Esophagus squamous epithelium (tissue), 5 donors: ENCODE measurements around the gene ZNF708. TPM values are rescaled to one million over a fixed set of nuclear protein-coding genes. Genes with fewer than 3 reads are reported as not detected.
"Not testable (repeated sequence)": the region's sequence is repeated elsewhere in the genome, so short reads cannot be mapped to it uniquely, and the experiment has no call there.

Experiments used
- DNase-seq: peaks from one replicate; lab custom pipeline; 2025; lab: John Stamatoyannopoulos, UW
- H3K27ac ChIP-seq, 4 donors: fragments of 200-600 bp; sonication (generic); one replicate each; pipeline ENCODE4 v1.5.1; 2016 to 2019; ENCODE audit warnings: mild to moderate bottlenecking in 1 of 4
- H3K27me3 ChIP-seq, 4 donors: fragments of 200-600 bp; sonication (generic); 1 replicate in 3 of 4; 2 replicates in 1 of 4; pipeline versions ENCODE4 v1.5.1 to v1.6.0; 2017 to 2021; ENCODE audit warnings: antibody characterized with exemption in 1 of 4
- H3K36me3 ChIP-seq, 3 donors: fragments of 200-600 bp; sonication (generic); one replicate each; pipeline ENCODE4 v1.5.1; 2016 to 2019
- H3K4me1 ChIP-seq, 3 donors: fragments of 200-600 bp; sonication (generic); one replicate each; pipeline ENCODE4 v1.5.1; 2017 to 2019
- H3K4me3 ChIP-seq, 4 donors: fragments of 200-600 bp; sonication (generic); 1 replicate in 3 of 4; 2 replicates in 1 of 4; pipeline ENCODE4 v1.5.1; 2016 to 2019; ENCODE audit warnings: mild to moderate bottlenecking in 2 of 4, moderate library complexity in 1 of 4
- H3K9me3 ChIP-seq, 3 donors: fragments of 200-600 bp; sonication (generic); one replicate each; pipeline ENCODE4 v1.5.1; 2016 to 2019
- POLR2A ChIP-seq, 4 donors: fragments of 450-650 bp; IDR thresholded peaks; one replicate each; pipeline ENCODE4 v1.6.1; 2017; ENCODE audit warnings: antibody characterized with exemption in 4 of 4, mild to moderate bottlenecking in 4 of 4, moderate library complexity in 3 of 4
- WGBS, 2 donors: methylation state at CpG; one replicate each; pipeline ENCODE4 v1.1.5; 2018; 5-methylcytosine and 5-hydroxymethylcytosine counted together
- intact Hi-C: fragments of 100-400 bp; cut with DNase I; formaldehyde crosslinking; loops from one replicate; pipeline ENCODE4 v1.15.0; 2022
- total RNA-seq, 4 donors: library from RNA; depleted of rRNA; stranded (reverse); fragments of >200 nt; gene quantifications; one replicate each; pipeline ENCODE4 v1.1.0, GENCODE V29; 2016
- TF ChIP-seq, protein P1 (sequence below), 6 experiments: fragments of 450-650 bp in 4 of 6; fragments of 200-600 bp in 2 of 6; sonication (generic) in 2 of 6; IDR thresholded peaks; one replicate each; pipeline ENCODE4 v1.5.1; 2016 to 2019; ENCODE audit warnings: antibody characterized with exemption in 6 of 6, mild to moderate bottlenecking in 4 of 6, moderate library complexity in 4 of 6
- donor health status: DM: yes; HTN: yes; CAD: no.

ZNF708 gene
- total RNA-seq, 4 donors from 2014 or later, result 3.0 to 8.6 (median 4.2) TPM

DNA sequence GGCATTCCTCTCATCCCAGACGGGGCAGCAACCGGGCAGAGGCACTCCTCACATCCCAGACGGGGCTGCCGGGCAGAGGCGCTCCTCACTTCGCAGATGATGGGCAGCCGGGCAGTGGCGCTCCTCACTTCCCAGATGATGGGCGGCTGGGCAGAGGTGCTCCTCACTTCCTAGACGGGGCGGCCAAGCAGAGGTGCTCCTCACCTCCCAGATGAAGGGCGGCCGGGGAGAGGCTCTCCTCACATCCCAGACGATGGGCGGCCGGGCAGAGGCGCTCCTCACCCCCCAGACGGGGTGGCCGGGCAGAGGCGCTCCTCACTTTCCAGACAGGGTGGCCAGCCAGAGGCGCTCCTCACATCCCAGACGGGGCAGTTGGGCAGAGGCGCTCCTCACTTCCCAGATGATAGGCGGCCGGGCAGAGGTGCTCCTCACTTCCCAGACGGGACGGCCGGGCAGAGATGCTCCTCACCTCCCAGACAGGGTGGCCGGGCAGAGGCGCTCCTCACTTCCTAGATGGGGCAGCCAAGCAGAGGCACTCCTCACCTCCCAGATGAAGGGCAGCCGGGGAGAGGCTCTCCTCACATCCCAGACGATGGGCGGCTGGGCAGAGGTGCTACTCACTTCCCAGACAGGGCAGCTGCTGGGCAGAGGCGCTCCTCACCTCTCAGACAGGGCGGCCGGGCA lies 68.9 kb downstream of the ZNF708 start:
- DNase-seq, result no peak
- Histone ChIP-seq H3K36me3 (no peaks in the 10 kb centered on the region), H3K9me3 (peaks cover 0 to 39% (median 8%) of the 10 kb centered on the region in 3 donors), H3K27ac (no peak overlapping the region), H3K4me3 (no peak overlapping the region), H3K4me1 (no peaks in the 10 kb centered on the region), H3K27me3 (no peaks in the 10 kb centered on the region)
- intact Hi-C loops, result no loop called here
- WGBS, 2 donors, result no CpG with 5 or more reads among the region's 36 CpGs
- TF ChIP-seq, protein P1, sequence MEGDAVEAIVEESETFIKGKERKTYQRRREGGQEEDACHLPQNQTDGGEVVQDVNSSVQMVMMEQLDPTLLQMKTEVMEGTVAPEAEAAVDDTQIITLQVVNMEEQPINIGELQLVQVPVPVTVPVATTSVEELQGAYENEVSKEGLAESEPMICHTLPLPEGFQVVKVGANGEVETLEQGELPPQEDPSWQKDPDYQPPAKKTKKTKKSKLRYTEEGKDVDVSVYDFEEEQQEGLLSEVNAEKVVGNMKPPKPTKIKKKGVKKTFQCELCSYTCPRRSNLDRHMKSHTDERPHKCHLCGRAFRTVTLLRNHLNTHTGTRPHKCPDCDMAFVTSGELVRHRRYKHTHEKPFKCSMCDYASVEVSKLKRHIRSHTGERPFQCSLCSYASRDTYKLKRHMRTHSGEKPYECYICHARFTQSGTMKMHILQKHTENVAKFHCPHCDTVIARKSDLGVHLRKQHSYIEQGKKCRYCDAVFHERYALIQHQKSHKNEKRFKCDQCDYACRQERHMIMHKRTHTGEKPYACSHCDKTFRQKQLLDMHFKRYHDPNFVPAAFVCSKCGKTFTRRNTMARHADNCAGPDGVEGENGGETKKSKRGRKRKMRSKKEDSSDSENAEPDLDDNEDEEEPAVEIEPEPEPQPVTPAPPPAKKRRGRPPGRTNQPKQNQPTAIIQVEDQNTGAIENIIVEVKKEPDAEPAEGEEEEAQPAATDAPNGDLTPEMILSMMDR (IDR thresholded peaks at IDR 0.05), result no peak
- no peak for TF ChIP-seq POLR2A (IDR thresholded peaks at IDR 0.05)

DNA sequence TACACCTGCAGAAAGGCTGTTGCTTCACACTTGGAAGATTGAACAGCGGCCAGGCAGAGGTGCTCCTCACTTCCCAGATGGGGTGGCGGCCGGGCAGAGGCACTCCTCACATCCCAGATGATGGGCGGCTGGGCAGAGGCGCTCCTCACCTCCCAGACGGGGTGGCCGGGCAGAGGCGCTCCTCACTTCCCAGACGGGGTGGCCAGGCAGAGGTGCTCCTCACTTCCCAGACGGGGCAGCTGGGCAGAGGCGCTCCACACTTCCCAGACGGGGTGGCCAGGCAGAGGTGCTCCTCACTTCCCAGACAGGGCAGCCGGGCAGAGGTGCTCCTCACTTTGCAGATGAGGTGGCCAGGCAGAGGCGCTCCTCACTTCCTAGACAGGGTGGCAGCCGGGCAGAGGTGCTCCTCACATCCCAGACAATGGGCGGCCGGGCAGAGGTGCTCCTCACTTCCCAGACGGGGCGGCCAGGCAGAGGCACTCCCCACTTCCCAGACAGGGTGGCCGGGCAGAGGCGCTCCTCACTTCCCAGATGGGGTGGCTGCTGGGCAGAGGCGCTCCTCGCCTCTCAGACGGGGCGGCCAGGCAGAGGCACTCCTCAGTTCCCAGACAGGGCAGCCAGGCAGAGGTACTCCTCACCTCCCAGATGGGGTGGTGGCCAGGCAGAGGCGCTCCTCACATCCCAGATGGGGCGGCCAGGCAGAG lies 69.6 kb downstream of the ZNF708 start:
- H3K4me1 ChIP-seq, intact Hi-C loops, H3K36me3 ChIP-seq, H3K27ac ChIP-seq, DNase-seq, H3K27me3 ChIP-seq, H3K4me3 ChIP-seq: not testable (repeated sequence)
- peaks cover 0 to 31% (median 8%) of the 10 kb centered on the region in 3 donors for H3K9me3 ChIP-seq
- 81% methylated on average over 3 of the region's 27 CpGs; no CpG with 5 or more reads in 1 of the 2 donors for WGBS, 2 donors

DNA sequence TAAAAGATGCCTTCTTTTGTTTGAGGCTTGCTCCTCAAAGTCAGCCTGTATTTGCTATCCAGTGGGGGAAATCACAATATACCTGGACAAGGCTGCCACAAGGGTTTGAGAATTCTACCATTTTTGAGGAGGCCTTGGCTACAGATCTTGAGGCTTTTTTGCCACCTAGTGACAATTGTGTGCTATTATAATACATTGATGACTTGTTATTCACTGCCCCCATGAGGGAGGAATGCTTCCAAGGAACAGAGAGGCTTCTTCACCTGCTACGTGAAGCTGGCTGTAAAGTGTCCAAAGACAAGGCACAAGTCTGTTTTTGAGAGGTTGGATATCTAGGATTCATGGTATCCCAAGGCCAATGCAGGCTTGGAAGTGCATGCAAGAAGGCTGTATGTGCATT lies 72.5 kb downstream of the ZNF708 start:
- H3K36me3 ChIP-seq, result no peaks in the 10 kb centered on the region
- no peaks in the 10 kb centered on the region for H3K27me3 ChIP-seq
- H3K9me3 ChIP-seq, result peaks cover 0 to 24% (median 8%) of the 10 kb centered on the region in 3 donors
- no peaks in the 10 kb centered on the region for H3K4me1 ChIP-seq
- no peak for DNase-seq
- H3K27ac ChIP-seq, result no peak overlapping the region
- TF ChIP-seq POLR2A (IDR thresholded peaks at IDR 0.05), result no peak
- TF ChIP-seq, protein P1 (IDR thresholded peaks at IDR 0.05), result peak in 3 of 6 experiments; percentile 22 to 46 (median 42)
- intact Hi-C loops, result no loop called here
- no peak overlapping the region for H3K4me3 ChIP-seq
- 50 to 56% methylated on average over 1 of the region's 1 CpG for WGBS, 2 donors

Other genes starting within 250 kb of the ZNF708 start
- 10 to 100 TPM in 2 of 4 donors, 1 to 10 TPM in 2; 5.4 to 14.9 (median 10.0) TPM for gene ZNF714, start 247.2 kb downstream of the ZNF708 start, total RNA-seq
- gene ZNF431, start 187.4 kb downstream of the ZNF708 start, total RNA-seq, result 10 to 100 TPM; 10.8 to 29.2 (median 15.8) TPM
- gene ZNF738, start 29.6 kb upstream of the ZNF708 start, total RNA-seq, result 1 to 10 TPM; 2.2 to 4.1 (median 3.3) TPM
- gene ZNF493, start 67.7 kb upstream of the ZNF708 start, total RNA-seq, result 10 to 100 TPM in 1 of 4 donors, 1 to 10 TPM in 3; 8.3 to 24.2 (median 8.9) TPM
- gene ZNF429, start 176.2 kb upstream of the ZNF708 start, total RNA-seq, result 10 to 100 TPM in 1 of 4 donors, 1 to 10 TPM in 3; 3.1 to 13.7 (median 5.2) TPM